Amniotic stem cell (primary cell): ENCODE results near the gene FZD7.
A peak's percentile ranks its signal among the peaks of the same experiment; 100 is the strongest.

ENCODE experiments used
- DNase-seq: peaks from one replicate; lab custom pipeline; 2025; lab: John Stamatoyannopoulos, UW

FZD7 gene

GRCh38 chr2:202037086-202037485 is 3.4 kb downstream of the FZD7 start:
- no peak for DNase-seq

DNA sequence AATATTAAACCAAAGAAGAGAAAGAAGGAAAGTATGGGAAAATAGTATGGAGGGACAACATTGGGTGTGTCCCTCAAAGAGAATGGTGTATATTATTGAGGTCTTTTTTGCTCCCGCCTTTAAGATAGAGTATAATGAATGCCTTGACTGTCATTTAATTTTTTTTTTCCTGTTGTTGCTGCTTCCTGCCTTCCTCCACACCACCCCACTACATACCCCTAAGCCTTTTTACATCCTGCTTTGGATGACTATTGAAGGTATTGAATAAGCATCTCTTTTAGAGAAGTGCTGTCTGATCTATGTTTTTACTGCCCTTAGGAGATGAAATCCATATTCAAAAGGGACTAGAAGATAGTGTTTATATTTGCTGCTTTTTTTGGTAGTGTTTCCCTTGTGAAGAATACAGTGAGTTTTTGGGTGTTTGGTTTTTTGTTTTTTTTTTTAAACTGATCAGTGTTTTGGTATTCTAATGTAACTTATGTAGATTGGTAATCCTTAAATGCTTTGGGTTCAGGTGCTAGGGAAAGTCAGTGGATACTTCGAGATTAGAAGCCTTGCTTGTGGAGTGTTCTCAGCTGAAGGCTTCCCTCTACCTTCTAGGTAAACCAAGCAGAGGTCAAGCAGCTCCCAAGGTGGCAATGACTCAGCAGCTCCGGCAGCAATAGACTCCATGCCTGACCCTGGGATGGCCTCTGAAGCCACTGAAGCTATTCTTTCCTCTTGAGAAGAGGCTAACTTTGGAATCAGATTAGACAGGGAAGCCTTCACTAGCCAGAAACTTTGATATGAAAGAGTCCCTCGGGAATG is 5.0 kb downstream of the FZD7 start:
- no peak for DNase-seq

GRCh38 chr2:202039278-202040078 is 5.8 kb downstream of the FZD7 start:
- DNase-seq, result no peak

DNA sequence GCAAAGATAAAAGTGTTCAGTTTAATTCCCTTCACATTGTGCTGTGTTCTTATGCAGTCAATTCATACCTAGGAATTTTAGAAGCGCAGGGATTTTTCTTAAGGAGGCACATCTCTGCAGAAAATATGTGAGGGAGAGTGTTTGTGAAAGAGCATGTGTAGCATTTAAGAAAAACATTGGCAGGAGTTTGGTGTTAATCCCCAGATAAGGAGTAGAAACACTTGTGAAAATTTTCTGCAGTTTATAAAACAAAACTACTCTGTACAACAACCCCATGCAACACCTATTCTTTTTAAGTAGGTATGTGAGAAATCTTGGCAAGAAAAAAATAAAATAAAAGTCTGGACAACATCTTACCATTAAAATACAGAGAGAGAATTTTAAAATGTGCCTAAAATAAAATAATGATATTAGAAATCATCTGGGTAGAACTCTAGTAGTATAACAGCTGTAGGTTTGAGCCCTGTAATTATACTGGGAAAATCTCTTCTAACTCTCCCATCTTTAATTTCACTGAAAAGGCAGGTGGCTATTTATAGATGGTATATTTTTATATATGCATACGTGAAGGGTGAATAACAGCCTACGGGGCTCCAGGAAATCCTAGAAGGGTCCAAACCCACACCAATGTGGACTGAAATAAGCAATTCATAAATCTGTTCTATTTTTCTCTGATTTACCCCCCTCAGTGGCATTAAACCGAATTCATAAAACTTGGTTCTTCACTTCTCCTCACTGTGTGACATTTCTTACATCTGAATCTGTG is 6.6 kb downstream of the FZD7 start:
- no peak for DNase-seq

DNA sequence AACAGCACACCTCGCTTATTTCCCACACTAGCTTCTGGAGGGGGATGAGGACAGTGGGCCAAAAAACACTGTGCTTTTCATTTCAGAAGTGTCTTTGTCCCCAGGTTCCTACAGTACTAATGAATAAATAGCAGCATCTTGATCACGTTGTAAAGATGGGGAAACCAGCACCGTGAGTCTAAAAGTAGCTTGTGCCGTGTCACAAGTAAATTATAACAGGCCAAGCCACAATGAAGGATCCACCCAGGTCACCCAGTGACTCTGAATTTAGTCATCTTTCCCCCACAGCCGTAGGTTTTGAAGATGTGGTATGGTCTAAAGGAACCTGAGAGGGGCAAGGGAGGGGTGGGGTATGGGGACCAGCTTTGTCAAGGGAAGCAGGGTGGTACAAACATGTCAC is 8.8 kb downstream of the FZD7 start:
- no peak for DNase-seq

DNA sequence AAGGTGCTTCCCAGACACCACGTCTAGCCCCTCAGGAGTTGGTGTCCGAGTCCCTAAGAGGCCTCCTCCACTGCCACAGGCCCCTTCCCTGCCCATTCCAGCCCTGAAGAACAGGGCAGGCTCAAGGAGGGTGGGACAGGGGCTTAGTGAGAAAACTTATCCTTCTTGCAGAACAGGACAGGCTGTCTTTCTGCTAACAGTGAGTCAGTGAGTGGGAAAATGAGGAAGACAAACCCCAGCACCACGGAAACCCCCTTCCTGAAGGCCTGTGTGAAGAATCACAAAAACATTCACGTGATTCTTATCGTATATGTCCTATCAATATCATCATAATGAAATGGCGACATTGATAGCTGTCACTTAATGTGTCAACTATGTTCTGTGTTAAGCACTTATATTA is 9.8 kb downstream of the FZD7 start:
- DNase-seq, result no peak

- no peak for DNase-seq
Measured at GRCh38 chr2:202044777-202045176, 11.1 kb downstream of the FZD7 start.

DNA sequence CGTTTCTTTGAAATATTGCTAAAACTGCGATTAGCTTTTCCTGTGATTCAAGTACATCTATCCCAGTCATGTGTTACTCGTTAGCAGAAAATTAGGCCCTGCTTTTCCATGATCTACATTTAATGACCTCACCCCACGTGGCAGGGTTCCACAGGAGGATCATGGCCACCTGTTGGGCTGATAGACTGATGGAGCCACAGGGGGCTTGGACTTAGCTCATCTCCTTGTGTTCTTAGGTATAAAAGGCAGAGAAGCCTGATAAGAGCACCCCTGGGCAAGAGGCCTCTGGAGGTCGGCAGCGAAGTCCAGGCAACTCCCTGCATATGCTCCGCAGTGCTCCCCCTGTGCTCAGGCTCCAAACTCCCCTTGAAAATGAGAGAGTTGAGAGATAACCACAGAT is 12.9 kb downstream of the FZD7 start:
- DNase-seq, result no peak

GRCh38 chr2:202049092-202049728 is 15.6 kb downstream of the FZD7 start:
- DNase-seq, result no peak

DNA sequence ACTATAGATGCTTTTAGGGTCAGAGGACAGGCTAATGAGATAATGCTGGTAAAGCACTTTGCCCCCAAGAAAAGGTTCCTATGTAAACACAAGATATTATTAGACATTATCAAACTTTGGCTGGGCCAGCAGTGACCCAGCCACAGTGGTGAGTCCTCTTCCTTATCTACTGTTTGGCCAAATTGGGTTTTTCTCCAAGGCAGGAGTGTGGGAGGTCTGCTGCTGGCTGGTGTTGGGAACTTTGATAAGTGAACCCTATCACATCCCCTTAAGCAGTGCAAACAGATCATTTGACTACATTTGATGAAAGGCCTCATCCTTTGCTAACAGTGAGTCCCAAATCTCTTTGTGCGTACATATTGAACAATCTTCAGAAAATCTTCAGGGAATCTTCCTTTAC is 16.2 kb downstream of the FZD7 start:
- DNase-seq, result no peak

DNA sequence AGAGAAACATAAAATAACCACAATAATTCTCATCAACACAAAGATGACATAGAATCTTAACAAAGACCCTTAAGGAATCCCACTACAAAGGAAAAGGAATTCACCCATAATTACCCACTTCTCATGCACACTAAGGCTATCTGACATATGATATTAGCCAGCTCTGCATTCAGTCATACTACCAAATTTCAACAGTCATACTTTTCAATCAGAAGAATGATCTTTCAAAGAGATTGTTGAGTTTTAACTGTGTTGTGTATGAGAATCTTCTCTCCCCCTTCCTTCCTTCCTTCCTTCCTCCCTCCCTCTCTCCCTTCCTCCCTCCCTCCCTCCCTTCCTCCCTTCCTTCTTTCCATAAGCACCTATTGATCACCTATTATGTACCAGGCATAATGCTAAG is 17.0 kb downstream of the FZD7 start:
- DNase-seq, result no peak

DNA sequence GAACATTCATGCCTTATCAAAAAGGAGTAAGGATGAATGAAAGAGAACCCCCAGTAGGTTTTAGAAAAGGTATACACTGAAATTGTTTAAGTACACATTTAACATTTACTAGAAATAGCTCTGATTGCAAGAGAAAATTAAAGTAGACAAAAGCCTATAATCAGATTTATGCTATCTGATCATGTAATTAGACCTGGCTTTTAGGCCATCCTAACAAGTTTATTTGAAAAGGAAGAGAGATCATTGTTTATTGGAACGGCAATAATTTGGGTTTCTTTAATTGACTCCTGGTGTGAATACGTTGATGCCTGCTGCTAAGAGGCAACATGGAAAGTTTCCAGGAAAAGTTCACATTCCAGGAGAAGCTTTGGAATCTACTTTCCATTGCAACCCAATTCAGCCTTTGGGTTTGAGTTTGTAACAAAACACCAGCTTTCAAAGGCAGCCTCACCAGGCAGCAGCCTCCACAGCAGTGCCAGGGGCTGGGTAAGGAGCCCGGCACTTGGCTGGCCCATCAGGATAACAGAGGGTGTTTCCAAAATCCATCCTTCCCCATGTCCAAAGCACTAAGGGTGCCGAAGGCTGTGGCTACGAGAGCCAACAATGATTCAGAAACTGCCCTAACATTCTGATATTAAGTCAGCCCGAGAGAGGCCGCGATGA is 18.0 kb downstream of the FZD7 start:
- DNase-seq, result no peak

GRCh38 chr2:202052235-202052634 is 18.6 kb downstream of the FZD7 start:
- no peak for DNase-seq

DNA sequence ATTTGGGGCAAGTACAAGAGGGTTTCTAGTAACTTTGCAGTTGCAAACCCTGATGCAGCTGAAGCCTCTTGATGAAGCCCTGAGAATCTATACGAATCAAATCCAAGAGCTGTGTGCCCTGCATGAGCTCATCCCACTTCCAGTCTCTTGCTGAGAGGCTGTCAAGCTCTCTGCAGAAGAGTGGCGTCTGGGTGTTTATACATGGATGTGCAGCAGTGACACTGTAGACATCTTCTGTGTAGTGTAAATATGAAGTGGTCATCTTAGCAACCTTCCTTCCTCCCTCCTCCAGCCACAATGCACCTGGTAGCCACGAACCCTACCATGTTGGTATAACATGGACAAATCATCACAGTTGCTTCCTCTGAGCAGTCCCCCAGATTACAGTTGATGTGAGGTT is 21.0 kb downstream of the FZD7 start:
- DNase-seq, result no peak

- DNase-seq, result no peak
Measured at GRCh38 chr2:202056611-202057010, 23.0 kb downstream of the FZD7 start.

DNA sequence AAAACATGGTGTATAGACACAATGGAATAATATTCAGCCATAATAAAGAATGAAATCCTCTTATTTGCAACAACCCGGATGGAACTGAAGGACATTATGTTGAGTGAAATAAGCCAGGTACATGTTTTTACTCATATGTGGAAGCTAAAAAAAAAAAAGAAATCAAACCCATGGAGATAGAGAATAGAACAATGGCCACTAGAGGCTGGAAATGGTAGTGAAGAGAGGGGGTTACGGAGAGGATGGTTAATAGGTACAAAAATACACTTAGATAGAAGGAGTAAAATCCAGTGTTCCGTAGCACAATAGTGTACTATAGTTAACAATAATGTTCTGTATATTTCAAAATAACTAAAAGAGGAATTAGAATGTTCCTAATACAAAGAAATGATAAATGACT is 26.6 kb downstream of the FZD7 start:
- DNase-seq, result no peak

- DNase-seq, result no peak
Measured at GRCh38 chr2:202061695-202062094, 28.0 kb downstream of the FZD7 start.

DNA sequence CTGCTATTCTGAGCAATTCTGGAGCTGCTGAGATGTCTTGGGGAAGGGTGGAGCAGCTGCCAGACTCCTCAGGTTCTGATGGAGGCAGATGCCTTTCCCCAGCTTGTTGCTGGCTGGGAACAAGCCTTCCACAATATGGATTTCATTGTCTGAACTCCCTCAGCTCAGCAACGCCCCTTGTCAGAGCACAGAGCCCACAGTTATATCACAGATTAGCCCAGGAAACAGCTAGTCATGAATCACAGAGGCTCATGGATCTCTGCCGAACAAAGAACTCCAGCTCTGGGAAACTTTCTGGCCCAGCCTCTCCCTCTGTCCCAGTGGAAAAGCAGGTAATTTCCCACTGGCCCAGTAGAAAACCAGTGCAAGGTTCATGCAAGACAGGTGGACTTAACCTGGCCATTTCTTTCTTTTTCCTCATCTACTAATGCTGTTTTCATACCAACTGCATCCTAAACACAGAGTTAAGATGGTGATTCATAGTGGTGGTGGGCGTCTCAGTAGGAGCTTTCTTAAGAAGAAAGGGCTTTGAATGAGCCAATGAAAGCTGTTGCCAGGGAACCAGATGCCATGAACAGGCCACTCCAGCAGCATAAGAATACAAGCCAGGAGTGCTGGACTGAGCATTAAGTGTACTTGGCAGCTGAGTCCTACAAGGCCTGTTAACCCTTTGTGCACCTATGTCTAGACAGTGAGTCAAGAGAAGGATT is 30.7 kb downstream of the FZD7 start:
- peak; percentile 39 for DNase-seq

DNA sequence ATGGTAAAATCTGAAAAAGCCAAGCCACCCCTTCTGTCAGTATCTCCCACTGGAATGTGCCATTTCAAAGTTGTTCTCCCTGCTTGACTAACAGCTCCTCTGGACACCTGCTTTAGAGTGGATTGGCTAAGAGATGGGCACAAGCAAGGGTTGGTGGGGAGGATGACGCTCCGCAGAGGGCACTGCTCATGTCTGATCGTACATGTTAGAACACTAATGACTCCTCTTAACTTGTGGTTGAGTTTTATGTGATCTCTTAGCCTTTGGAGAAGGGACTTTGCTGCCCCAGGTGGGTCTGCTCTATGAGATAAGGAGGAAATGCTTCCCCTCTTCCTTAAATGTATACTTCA is 31.2 kb downstream of the FZD7 start:
- no peak for DNase-seq

- no peak for DNase-seq
Measured at GRCh38 chr2:202065876-202066275, 32.2 kb downstream of the FZD7 start.

DNA sequence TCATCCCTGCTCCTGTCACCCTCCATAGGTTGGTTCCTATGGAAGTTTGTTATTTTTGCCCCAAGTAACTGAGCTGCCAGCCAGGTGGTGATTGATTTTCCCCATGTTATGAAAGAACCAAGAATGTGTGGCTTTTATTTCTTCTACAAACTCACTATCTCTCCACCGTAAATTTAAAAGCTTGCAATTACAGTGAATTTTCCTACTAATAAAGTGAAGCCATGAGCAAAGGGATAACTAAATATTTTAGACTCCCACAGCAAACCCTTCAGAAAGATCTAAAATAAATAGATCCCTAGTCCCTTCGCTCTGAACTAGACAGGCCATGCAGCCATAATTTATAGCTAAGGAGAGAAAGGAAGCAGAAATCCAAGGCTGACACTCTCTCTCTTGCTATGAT is 33.2 kb downstream of the FZD7 start:
- DNase-seq, result no peak
